Neural cell (in vitro differentiated cells): ENCODE measurements around the gene SPRY4. TPM values are rescaled to one million over a fixed set of nuclear protein-coding genes. Genes with fewer than 3 reads are reported as not detected.

Source experiments
- H2AFZ ChIP-seq: fragments of 200-600, 300-800 bp; sonication (generic), shearing (Covaris generic); 2 replicates; pipeline ENCODE4 v1.6.0; 2014; ENCODE audit warnings: low read depth, mild to moderate bottlenecking, antibody characterized with exemption, low read length, moderate library complexity
- H3F3A ChIP-seq: fragments of 200-600 bp; shearing (Covaris generic); 2 replicates; pipeline ENCODE4 v1.6.1; 2016; ENCODE audit warnings: mild to moderate bottlenecking, moderate library complexity, mixed read lengths, antibody characterized with exemption, low read length; ENCODE audit not compliant: insufficient read depth, poor library complexity, severe bottlenecking
- H3K27ac ChIP-seq: fragments of 200-600, 300-800 bp; sonication (generic), shearing (Covaris generic); 2 replicates; pipeline ENCODE4 v1.5.1; 2014; ENCODE audit warnings: mild to moderate bottlenecking, low read length, moderate library complexity
- H3K27me3 ChIP-seq: fragments of 300-800, 200-600 bp; sonication (generic), shearing (Covaris generic); 2 replicates; pipeline ENCODE4 v1.6.0; 2014; ENCODE audit warnings: mild to moderate bottlenecking, low read depth, low read length, moderate library complexity; ENCODE audit not compliant: insufficient read depth
- H3K36me3 ChIP-seq: fragments of 300-800, 200-600 bp; sonication (generic), shearing (Covaris generic); 2 replicates; pipeline ENCODE4 v1.5.1; 2014; ENCODE audit warnings: mild to moderate bottlenecking, antibody characterized with exemption, low read length, moderate library complexity; ENCODE audit not compliant: insufficient read depth
- H3K4me2 ChIP-seq: fragments of 300-800, 200-600 bp; sonication (generic), shearing (Covaris generic); 2 replicates; pipeline ENCODE4 v1.6.0; 2014; ENCODE audit warnings: mild to moderate bottlenecking, low read length
- H3K4me3 ChIP-seq: fragments of 300-800, 200-600 bp; sonication (generic), shearing (Covaris generic); 2 replicates; pipeline ENCODE4 v1.5.1; 2014; ENCODE audit warnings: mild to moderate bottlenecking, low read length, moderate library complexity
- H3K79me2 ChIP-seq: fragments of 200-600 bp; shearing (Covaris generic); replicated peaks from 2 replicates; pipeline ENCODE4 v1.6.0; 2014; ENCODE audit warnings: mild to moderate bottlenecking, low read length, moderate library complexity; ENCODE audit not compliant: insufficient read depth
- H3K9ac ChIP-seq: fragments of 300-800, 200-600 bp; sonication (generic), shearing (Covaris generic); 2 replicates; pipeline ENCODE4 v1.6.1; 2016; ENCODE audit warnings: mild to moderate bottlenecking, low read length, mixed read lengths
- H3K9me2 ChIP-seq: fragments of 200-600 bp; shearing (Covaris generic); 2 replicates; pipeline ENCODE4 v1.6.1; 2016; ENCODE audit warnings: mild to moderate bottlenecking, low read length, mixed read lengths; ENCODE audit not compliant: insufficient read depth
- H3K9me3 ChIP-seq: fragments of 200-600, 300-800 bp; sonication (generic), shearing (Covaris generic); 2 replicates; pipeline ENCODE4 v1.6.1; 2016; ENCODE audit warnings: mild to moderate bottlenecking, mixed run types, low read length, moderate library complexity, mixed read lengths
- H4K20me1 ChIP-seq: fragments of 200-600 bp; shearing (Covaris generic); 2 replicates; pipeline ENCODE4 v1.6.1; 2016; ENCODE audit warnings: mild to moderate bottlenecking, mixed run types; ENCODE audit not compliant: insufficient read depth
- EP300 ChIP-seq: fragments of 450-650 bp; conservative IDR thresholded peaks from 2 replicates; pipeline ENCODE4 v1.6.1; 2014; ENCODE audit warnings: antibody characterized with exemption, mild to moderate bottlenecking, moderate library complexity; ENCODE audit not compliant: poor library complexity, severe bottlenecking
- EZH2 ChIP-seq: fragments of 200-600, 300-800 bp; shearing (Covaris generic), sonication (generic); IDR thresholded peaks from 2 replicates; pipeline ENCODE4 v1.6.1; 2014; ENCODE audit warnings: antibody characterized with exemption, low read length, borderline replicate concordance, mild to moderate bottlenecking; ENCODE audit not compliant: insufficient read depth, poor library complexity, severe bottlenecking
- MXI1 ChIP-seq: fragments of 450-650 bp; conservative IDR thresholded peaks from 2 replicates; pipeline ENCODE4 v1.6.1; 2014; ENCODE audit warnings: antibody characterized with exemption, mild to moderate bottlenecking; ENCODE audit not compliant: poor library complexity, severe bottlenecking
- POLR2AphosphoS5 ChIP-seq: IDR thresholded peaks from 2 replicates; pipeline ENCODE4 v1.6.1; 2012
- RAD21 ChIP-seq: fragments of 450-650 bp; conservative IDR thresholded peaks from 2 replicates; pipeline ENCODE4 v1.6.1; 2014; ENCODE audit warnings: antibody characterized with exemption, mild to moderate bottlenecking, moderate library complexity
- SMC3 ChIP-seq: fragments of 450-650 bp; conservative IDR thresholded peaks from 2 replicates; pipeline ENCODE4 v1.6.1; 2014; ENCODE audit warnings: antibody characterized with exemption, mild to moderate bottlenecking, moderate library complexity; ENCODE audit not compliant: poor library complexity
- TAF1 ChIP-seq: IDR thresholded peaks from 2 replicates; pipeline ENCODE4 v1.6.1; 2012; ENCODE audit warnings: low read depth
- polyA plus RNA-seq: library from polyadenylated mRNA; depleted of rRNA; stranded (reverse); fragments of >200 nt; gene quantifications from 2 replicates; pipeline ENCODE4 v1.2.3, GENCODE V29; 2014
- TF ChIP-seq, protein P1 (sequence below): IDR thresholded peaks from 2 replicates; pipeline ENCODE4 v1.6.1; 2012; ENCODE audit warnings: borderline replicate concordance
- TF ChIP-seq, protein P2 (sequence below): fragments of 450-650 bp; IDR thresholded peaks from 2 replicates; pipeline ENCODE4 v1.5.1; 2014; ENCODE audit warnings: antibody characterized with exemption, mild to moderate bottlenecking, moderate library complexity; ENCODE audit not compliant: poor library complexity, severe bottlenecking

SPRY4 gene
- polyA plus RNA-seq, 1 donor from 2014 or later, result 0.47 TPM

DNA sequence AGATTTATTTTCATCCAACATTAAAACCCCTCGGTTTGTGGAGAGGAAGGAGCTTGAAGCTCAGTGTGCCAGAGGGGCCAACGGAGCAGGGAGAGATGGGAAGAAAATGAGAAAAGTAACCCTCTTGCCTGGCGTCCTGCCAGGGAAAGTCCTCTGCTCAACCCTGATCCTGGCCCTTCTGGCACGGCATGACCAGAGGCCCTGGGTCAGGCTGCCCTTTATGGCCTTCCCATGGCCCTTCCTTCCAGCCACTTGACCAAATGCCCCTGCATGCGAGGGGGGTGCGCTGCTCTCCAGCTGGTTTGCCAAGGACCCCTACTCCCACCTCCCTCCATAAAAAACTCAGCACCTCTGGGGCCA is 43.8 kb downstream of the SPRY4 start:
- no peaks in the 10 kb centered on the region for H3F3A ChIP-seq
- H3K27me3 ChIP-seq, result no peaks in the 10 kb centered on the region
- H3K9me3 ChIP-seq, result no peaks in the 10 kb centered on the region
- H3K36me3 ChIP-seq, result no peaks in the 10 kb centered on the region
- H3K9me2 ChIP-seq, result no peaks in the 10 kb centered on the region
- no peaks in the 10 kb centered on the region for H3K79me2 ChIP-seq
- TF ChIP-seq TAF1, result no peak
- TF ChIP-seq EP300, result no peak
- TF ChIP-seq MXI1, result no peak
- TF ChIP-seq, protein P1, sequence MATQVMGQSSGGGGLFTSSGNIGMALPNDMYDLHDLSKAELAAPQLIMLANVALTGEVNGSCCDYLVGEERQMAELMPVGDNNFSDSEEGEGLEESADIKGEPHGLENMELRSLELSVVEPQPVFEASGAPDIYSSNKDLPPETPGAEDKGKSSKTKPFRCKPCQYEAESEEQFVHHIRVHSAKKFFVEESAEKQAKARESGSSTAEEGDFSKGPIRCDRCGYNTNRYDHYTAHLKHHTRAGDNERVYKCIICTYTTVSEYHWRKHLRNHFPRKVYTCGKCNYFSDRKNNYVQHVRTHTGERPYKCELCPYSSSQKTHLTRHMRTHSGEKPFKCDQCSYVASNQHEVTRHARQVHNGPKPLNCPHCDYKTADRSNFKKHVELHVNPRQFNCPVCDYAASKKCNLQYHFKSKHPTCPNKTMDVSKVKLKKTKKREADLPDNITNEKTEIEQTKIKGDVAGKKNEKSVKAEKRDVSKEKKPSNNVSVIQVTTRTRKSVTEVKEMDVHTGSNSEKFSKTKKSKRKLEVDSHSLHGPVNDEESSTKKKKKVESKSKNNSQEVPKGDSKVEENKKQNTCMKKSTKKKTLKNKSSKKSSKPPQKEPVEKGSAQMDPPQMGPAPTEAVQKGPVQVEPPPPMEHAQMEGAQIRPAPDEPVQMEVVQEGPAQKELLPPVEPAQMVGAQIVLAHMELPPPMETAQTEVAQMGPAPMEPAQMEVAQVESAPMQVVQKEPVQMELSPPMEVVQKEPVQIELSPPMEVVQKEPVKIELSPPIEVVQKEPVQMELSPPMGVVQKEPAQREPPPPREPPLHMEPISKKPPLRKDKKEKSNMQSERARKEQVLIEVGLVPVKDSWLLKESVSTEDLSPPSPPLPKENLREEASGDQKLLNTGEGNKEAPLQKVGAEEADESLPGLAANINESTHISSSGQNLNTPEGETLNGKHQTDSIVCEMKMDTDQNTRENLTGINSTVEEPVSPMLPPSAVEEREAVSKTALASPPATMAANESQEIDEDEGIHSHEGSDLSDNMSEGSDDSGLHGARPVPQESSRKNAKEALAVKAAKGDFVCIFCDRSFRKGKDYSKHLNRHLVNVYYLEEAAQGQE, result no peak
- no peak for TF ChIP-seq RAD21
- TF ChIP-seq EZH2, result no peak
- TF ChIP-seq, protein P2, sequence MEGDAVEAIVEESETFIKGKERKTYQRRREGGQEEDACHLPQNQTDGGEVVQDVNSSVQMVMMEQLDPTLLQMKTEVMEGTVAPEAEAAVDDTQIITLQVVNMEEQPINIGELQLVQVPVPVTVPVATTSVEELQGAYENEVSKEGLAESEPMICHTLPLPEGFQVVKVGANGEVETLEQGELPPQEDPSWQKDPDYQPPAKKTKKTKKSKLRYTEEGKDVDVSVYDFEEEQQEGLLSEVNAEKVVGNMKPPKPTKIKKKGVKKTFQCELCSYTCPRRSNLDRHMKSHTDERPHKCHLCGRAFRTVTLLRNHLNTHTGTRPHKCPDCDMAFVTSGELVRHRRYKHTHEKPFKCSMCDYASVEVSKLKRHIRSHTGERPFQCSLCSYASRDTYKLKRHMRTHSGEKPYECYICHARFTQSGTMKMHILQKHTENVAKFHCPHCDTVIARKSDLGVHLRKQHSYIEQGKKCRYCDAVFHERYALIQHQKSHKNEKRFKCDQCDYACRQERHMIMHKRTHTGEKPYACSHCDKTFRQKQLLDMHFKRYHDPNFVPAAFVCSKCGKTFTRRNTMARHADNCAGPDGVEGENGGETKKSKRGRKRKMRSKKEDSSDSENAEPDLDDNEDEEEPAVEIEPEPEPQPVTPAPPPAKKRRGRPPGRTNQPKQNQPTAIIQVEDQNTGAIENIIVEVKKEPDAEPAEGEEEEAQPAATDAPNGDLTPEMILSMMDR, result no peak
- TF ChIP-seq POLR2AphosphoS5, result no peak
- no peak for TF ChIP-seq SMC3
- no peak overlapping the region for H3K9ac ChIP-seq
- H3K27ac ChIP-seq, result no peak overlapping the region
- H3K4me3 ChIP-seq, result no peak overlapping the region
- no peak overlapping the region for H3K4me2 ChIP-seq
- H4K20me1 ChIP-seq, result no peaks in the 10 kb centered on the region
- no peak overlapping the region for H2AFZ ChIP-seq

DNA sequence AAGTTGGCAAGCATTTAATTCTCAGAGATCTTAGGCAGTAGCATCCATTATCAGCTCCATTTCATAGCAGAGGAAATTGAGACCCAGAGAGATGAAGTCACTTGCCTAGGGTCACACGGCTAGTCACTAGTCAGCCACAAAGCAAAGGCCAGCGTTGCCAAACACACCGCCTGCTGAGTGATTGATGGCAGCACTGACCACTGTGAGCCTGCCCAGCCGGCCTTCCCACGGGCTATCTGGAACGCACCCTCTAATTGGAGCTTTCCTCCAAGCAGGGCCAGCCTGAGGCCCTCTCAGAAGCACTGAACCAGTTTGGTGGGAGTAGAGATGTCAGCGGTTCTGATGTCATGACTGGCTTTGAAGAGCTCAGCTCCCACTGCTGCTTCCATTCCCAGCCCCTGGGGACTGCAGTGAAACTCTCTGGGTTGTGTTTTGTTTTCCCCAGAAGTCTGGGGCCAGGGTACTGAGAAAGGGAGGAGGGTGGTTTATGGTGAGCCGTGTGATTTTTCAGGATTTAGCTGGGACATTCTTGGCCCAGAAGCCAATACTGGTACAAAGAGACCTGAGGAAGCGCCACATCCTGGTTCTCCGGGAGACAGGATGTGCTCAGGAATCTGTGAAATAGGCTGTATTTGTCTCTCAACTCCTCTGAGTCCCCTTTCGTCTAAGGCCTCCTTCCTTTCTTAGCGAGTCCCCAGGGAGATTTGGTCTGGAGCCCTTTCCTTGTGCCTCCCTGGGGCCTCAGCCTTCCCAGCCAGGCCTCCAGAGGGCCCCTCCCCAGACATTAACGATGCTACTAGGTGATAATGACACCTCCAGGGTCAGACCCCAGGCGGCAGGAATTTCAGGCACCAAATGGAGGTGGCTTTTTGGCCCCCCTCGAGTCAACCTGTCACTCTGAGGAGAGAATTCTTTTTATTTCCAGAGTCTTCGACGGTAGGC is 44.5 kb downstream of the SPRY4 start:
- no peak overlapping the region for H3K9ac ChIP-seq
- no peaks in the 10 kb centered on the region for H3K79me2 ChIP-seq
- H3K4me2 ChIP-seq, result no peak overlapping the region
- H3K27ac ChIP-seq, result no peak overlapping the region
- no peak overlapping the region for H2AFZ ChIP-seq
- no peaks in the 10 kb centered on the region for H3F3A ChIP-seq
- no peaks in the 10 kb centered on the region for H3K36me3 ChIP-seq
- no peaks in the 10 kb centered on the region for H3K9me2 ChIP-seq
- no peaks in the 10 kb centered on the region for H4K20me1 ChIP-seq
- H3K27me3 ChIP-seq, result no peaks in the 10 kb centered on the region
- TF ChIP-seq, protein P2, result no peak
- TF ChIP-seq EP300 (no peak), TAF1 (no peak), MXI1 (no peak), RAD21 (no peak), SMC3 (no peak)
- no peak overlapping the region for H3K4me3 ChIP-seq
- H3K9me3 ChIP-seq, result no peaks in the 10 kb centered on the region
